GM19023 (cell line): ENCODE data around the gene GCGR.

ENCODE experiments used
- ATAC-seq: cut with Tn5 transposase; IDR thresholded peaks from one replicate; pipeline ENCODE4 v1.9.1; 2021; ENCODE audit warnings: mild to moderate bottlenecking, moderate library complexity; ENCODE audit not compliant: unreplicated experiment

Gene GCGR

GRCh38 chr17:81845881-81846742 is 42.2 kb downstream of the GCGR start:
- no peak for ATAC-seq

- ATAC-seq = no peak
These were observed 43.1 kb downstream of the GCGR start for GRCh38 chr17:81846743-81847689.

GRCh38 chr17:81849457-81849856 is 45.5 kb downstream of the GCGR start:
- no peak for ATAC-seq

GRCh38 chr17:81851423-81851822 is 47.5 kb downstream of the GCGR start:
- no peak for ATAC-seq

GRCh38 chr17:81852237-81852636 is 48.3 kb downstream of the GCGR start:
- ATAC-seq = no peak

GRCh38 chr17:81854974-81855774 is 51.2 kb downstream of the GCGR start:
- no peak for ATAC-seq

- no peak for ATAC-seq
These were observed 54.4 kb downstream of the GCGR start for GRCh38 chr17:81858170-81858966.

GRCh38 chr17:81858967-81859905 is 55.3 kb downstream of the GCGR start:
- no peak for ATAC-seq

- ATAC-seq = peak; percentile 3
These were observed 56.2 kb downstream of the GCGR start, which contains the start of gene P4HB for GRCh38 chr17:81859906-81860755. TSS of gene P4HB (minus strand) at chr17:81860535. CDS start at chr17:81860471, 64 bp downstream.

- ATAC-seq = peak; percentile 74
These were observed 57.0 kb downstream of the GCGR start for GRCh38 chr17:81860756-81861568.

GRCh38 chr17:81863123-81863675 is 59.2 kb downstream of the GCGR start:
- ATAC-seq = no peak
